ENCODE results near the gene NUTM2A.
"Not testable (repeated sequence)": the region's sequence is repeated elsewhere in the genome, so short reads cannot be mapped to it uniquely, and the experiment has no call there.

Gene NUTM2A, protein sequence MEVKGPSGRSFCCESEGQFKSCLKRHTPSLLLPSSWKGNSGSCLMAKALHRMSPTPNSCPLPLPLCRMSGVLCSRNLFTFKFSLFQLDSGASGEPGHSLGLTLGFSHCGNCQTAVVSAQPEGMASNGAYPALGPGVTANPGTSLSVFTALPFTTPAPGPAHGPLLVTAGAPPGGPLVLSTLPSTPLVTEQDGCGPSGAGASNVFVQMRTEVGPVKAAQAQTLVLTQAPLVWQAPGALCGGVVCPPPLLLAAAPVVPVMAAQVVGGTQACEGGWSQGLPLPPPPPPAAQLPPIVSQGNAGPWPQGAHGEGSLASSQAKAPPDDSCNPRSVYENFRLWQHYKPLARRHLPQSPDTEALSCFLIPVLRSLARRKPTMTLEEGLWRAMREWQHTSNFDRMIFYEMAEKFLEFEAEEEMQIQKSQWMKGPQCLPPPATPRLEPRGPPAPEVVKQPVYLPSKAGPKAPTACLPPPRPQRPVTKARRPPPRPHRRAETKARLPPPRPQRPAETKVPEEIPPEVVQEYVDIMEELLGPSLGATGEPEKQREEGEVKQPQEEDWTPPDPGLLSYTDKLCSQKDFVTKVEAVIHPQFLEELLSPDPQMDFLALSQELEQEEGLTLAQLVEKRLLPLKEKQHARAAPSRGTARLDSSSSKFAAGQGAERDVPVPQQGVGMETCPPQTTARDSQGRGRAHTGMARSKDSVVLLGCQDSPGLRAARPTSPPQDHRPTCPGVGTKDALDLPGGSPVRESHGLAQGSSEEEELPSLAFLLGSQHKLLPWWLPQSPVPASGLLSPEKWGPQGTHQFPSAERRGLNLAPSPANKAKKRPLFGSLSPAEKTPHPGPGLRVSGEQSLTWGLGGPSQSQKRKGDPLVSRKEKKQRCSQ

GRCh38 chr10:87225148-87225547, at the start of gene NUTM2A:
Gene NUTM2A (plus strand): TSS chr10:87225448. CDS start chr10:87225831, 383 bp downstream.
- in situ Hi-C loops (cut with MboI; ENCODE audit: low sequenced_read_pairs, unreplicated experiment); DNase-seq (ENCODE audit: low spot score): not testable (repeated sequence)

DNA sequence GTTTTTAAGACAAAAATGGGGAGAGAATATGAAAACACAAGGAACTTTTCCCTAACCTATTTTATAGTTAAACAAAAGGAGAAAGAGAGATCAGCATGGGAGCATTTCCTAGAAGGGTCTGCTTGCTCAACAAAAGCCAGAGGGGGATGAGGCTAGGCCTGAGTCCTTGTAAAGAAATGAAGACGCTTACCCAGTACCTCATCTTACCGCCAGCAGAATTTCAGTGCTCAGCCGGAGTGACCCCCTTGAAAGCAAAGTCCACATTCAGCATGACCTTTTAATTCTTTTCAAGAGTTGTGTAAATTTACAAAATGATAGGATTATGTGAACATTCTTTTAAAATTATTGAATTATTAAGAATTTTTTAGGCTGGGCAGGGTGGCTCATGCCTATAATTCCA, 47.7 kb upstream of the NUTM2A start:
- in situ Hi-C loops (cut with MboI; ENCODE audit: low sequenced_read_pairs, unreplicated experiment); DNase-seq (ENCODE audit: low spot score): not testable (repeated sequence)

DNA sequence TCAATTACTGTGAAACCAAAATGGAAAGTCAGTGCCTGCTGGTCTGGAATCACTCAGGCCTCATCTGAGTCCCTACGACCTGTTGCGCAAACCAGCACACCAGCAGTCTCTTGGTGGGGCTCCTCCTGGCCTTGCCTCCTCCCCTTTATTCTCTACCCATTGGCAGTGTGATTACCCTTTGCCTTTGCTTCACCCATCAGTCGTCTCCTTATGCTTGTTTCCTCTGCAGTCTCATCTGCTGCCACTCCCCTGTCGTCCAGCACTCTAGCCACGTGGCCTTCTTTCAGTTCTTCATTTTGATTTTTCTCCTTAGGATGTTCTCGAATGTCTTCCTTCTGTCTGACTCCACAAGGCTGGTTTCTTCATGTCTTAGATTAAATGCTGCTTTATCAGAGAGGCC, 40.8 kb upstream of the NUTM2A start:
- in situ Hi-C loops (cut with MboI; ENCODE audit: low sequenced_read_pairs, unreplicated experiment); DNase-seq (ENCODE audit: low spot score): not testable (repeated sequence)

- DNase-seq (ENCODE audit: low spot score); in situ Hi-C loops (cut with MboI; ENCODE audit: low sequenced_read_pairs, unreplicated experiment): not testable (repeated sequence)
These were observed 39.2 kb upstream of the NUTM2A start for GRCh38 chr10:87186016-87186415.

DNA sequence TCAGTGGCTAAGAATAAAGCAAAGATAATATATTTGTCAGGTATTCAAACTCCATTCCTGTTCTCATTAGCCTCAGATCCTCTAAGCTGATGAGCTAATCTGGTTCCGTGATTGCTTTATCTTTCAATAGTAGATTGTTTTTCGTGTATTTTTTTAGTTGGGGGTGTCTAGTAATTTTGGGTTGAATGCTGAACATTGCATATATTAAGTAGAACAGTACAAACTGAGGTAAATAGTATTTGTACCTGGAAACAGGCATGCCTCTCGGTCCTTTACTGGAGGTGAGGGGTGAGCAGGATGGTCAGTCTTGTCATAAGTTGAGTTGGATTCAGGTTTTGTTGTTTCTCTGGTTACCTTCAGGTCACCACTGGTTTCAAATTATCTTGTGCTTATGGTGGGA, 37.7 kb upstream of the NUTM2A start:
- DNase-seq (ENCODE audit: low spot score); in situ Hi-C loops (cut with MboI; ENCODE audit: low sequenced_read_pairs, unreplicated experiment): not testable (repeated sequence)

DNA sequence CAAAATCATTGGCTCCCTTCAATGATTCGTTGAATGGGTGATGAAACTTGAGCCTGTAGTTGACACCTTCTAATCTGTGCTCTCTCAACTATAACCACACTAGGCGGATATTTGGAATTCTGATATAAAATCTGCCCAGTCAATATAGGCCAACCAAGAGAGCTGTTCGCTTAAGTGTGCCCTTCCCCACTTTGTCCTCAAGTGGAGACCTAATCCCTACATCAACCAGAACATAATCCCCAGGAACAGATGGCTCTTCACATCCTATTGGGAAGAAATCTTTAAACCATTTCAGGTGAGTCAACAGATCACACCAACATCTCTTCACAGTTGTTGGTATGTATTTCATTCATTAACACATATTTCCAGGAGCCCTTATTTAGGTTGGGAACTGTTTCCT, 33.4 kb upstream of the NUTM2A start:
- in situ Hi-C loops (cut with MboI; ENCODE audit: low sequenced_read_pairs, unreplicated experiment); DNase-seq (ENCODE audit: low spot score): not testable (repeated sequence)

DNA sequence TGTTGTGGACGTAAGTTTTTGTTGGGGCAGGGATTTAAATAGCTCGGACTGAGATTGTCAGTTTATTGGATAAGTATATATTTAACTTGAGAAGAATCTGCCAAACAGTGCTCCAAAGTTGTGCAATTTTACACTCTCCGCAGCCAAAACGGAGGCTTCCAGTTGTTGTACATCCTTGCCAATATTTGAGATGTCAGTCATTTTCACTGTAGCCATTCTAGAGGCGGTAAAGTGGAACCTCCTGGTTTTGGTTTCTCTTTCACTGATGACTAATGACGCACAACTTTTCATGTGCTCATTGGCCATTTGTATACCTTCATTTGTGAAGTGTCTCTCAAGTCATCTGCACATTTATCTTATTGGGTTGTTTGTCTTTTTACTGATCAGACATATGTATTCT, 24.3 kb upstream of the NUTM2A start:
- in situ Hi-C loops (cut with MboI; ENCODE audit: low sequenced_read_pairs, unreplicated experiment); DNase-seq (ENCODE audit: low spot score): not testable (repeated sequence)

DNA sequence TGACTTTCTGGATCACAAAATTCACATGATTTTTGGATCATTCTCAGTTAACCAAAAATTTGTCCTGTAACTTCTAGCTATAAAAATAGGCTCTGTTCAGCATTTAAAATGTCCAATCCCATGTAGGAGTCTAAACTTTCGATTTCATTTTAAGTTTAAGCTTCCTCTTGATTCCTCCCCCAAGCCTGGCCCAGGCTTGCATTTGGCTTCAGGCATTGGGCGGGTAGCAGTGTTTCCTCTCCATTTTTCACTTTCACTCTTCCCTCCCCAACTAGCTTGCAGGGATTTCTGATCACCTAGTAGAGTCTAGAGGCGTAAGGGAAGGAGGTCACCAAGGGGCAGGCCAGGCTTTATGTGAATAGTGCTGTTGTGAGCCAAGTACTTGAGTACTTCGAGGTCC, 20.4 kb upstream of the NUTM2A start:
- in situ Hi-C loops (cut with MboI; ENCODE audit: low sequenced_read_pairs, unreplicated experiment); DNase-seq (ENCODE audit: low spot score): not testable (repeated sequence)

DNA sequence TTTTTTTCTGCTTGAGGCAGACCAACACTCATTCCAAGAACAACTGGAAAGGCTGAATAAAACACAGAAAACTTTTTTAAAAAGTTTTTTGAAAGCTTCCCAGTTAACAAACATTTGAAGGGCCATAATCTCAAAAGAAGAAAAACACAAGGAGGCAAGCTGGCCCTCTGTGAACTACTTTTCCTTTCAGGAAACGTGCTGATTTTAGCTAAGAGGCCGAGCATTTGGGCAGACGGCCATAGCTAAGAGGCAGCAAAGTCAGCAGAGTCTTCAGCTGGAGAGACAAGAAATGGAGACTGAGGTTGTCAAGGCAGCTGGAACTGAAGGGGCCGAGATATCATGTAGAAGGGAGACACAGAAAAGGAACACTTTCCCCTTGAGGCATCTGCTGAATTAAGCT, 18.3 kb upstream of the NUTM2A start:
- in situ Hi-C loops (cut with MboI; ENCODE audit: low sequenced_read_pairs, unreplicated experiment); DNase-seq (ENCODE audit: low spot score): not testable (repeated sequence)

- in situ Hi-C loops (cut with MboI; ENCODE audit: low sequenced_read_pairs, unreplicated experiment); DNase-seq (ENCODE audit: low spot score): not testable (repeated sequence)
These were observed 14.9 kb upstream of the NUTM2A start for GRCh38 chr10:87210309-87210708.

GRCh38 chr10:87211848-87212247, 13.4 kb upstream of the NUTM2A start:
- in situ Hi-C loops (cut with MboI; ENCODE audit: low sequenced_read_pairs, unreplicated experiment); DNase-seq (ENCODE audit: low spot score): not testable (repeated sequence)

DNA sequence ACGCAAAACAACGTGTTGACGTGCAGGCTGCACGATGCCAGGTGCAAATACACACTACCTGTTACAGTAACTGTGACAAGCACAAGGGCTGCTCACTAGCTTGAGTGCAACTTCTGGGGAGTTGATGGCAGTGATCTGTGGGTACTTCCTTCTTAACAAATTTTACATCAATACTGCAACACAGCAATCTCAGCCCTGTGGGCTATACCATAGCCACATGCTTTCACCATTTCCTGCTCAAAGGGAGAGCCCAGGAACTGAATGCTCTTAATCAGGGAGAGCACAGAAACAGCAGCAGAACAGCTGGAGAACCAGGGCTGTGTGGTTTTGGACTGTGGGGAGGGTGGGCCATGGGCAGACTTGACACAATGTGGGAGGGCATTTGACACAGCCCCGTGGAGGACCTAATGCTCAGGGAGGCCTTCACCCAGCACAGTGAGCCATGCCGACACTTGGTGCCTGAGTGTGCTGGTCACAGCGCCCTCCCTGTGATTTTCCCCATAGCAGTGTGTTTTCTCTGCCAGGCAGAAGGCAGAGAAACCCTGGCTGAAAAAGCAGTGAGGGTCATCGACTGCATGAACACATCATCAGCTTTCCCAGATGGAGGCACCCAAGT, 12.0 kb upstream of the NUTM2A start:
- DNase-seq (ENCODE audit: low spot score); in situ Hi-C loops (cut with MboI; ENCODE audit: low sequenced_read_pairs, unreplicated experiment): not testable (repeated sequence)

DNA sequence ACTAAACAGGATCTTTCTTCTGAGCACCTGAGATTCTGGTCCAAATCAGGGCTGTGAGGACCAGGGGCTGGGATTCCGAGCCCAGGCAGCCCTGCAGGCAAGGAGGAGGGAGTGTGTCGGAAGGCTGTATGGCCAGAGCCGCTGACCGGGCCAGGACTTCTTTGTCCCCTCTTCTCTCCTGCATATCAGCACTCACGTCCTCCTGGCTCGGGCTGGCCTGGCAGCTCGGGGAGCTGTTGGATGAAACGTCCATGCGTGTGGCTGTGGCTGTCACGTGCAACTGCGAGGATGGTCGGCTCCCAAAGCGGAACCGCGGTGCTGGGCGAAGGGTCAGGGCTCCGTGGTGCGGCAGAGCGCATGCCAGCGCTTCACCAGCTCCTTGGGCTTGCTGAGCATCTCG, 11.4 kb upstream of the NUTM2A start:
- DNase-seq (ENCODE audit: low spot score); in situ Hi-C loops (cut with MboI; ENCODE audit: low sequenced_read_pairs, unreplicated experiment): not testable (repeated sequence)

DNA sequence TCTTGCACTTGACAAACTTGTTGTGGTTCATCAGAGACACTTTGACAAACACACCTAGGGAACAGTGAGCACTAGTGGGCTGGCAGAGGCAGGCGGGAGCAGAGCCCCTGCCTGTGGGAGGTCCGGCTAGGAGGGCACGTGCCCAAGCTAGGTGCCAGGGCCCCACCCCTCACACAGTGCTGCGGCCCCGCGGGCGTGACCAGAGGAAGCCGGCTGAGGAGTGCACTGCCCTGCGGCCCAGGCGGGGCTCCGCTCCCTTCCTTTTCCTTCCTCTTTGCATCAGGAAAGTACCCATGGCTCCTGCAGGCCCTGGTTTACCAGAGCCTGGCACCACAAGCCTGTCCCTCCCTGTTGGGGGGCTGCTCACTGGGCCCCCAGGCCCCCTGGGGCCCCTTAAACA, 9.1 kb upstream of the NUTM2A start:
- DNase-seq (ENCODE audit: low spot score); in situ Hi-C loops (cut with MboI; ENCODE audit: low sequenced_read_pairs, unreplicated experiment): not testable (repeated sequence)

GRCh38 chr10:87219370-87219769, 5.9 kb upstream of the NUTM2A start:
- DNase-seq (ENCODE audit: low spot score); in situ Hi-C loops (cut with MboI; ENCODE audit: low sequenced_read_pairs, unreplicated experiment): not testable (repeated sequence)

DNA sequence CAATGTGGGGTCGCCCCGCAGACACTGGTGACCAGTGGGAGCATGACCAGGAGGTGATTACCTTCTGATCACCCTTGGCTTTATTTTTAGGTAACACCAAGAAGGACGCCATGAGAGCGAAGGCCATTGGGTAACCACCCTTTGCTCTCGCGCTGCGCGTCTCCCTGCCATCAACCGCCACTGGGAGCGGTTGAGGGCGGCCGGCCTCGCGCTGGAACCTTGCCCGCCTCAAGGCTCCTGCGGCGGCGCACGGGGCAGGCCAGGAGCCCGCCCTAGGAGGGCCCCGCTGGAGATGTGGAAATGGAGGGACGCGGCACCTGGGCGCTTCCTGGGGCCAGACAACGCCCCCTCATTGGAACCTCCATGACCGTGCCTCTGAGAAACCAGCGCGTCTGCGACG, 2.5 kb upstream of the NUTM2A start:
- DNase-seq (ENCODE audit: low spot score); in situ Hi-C loops (cut with MboI; ENCODE audit: low sequenced_read_pairs, unreplicated experiment): not testable (repeated sequence)

DNA sequence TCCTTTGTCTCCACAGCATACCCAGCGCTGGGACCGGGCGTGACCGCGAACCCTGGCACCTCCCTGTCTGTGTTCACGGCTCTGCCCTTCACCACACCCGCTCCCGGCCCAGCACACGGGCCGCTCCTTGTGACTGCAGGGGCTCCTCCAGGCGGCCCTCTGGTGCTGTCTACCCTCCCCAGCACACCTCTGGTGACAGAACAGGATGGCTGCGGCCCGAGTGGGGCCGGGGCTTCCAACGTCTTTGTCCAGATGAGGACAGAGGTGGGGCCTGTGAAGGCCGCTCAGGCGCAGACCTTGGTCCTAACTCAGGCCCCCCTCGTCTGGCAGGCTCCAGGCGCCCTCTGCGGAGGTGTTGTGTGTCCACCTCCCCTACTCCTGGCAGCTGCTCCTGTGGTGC, 3.0 kb downstream of the NUTM2A start:
- DNase-seq (ENCODE audit: low spot score); in situ Hi-C loops (cut with MboI; ENCODE audit: low sequenced_read_pairs, unreplicated experiment): not testable (repeated sequence)

DNA sequence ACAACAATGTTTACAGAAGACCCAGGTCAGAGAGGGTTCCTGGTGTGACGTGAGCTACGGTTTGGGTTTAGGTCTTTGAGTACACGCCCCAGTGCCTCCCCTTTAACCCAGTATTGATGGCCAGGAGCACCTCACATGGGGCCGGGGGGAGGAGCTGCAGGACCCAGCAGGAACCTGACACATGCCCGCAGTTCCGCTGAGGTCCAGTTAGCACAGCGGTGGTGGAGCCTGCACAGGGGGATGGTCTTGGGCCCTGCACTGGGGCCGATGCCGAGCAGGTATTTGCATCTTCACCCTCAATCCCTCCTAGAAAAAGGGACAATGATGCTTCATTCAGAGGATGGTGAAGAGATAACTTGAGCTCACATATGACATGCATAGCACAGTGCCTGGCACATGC, 4.0 kb downstream of the NUTM2A start:
- DNase-seq (ENCODE audit: low spot score), result not testable (repeated sequence)

DNA sequence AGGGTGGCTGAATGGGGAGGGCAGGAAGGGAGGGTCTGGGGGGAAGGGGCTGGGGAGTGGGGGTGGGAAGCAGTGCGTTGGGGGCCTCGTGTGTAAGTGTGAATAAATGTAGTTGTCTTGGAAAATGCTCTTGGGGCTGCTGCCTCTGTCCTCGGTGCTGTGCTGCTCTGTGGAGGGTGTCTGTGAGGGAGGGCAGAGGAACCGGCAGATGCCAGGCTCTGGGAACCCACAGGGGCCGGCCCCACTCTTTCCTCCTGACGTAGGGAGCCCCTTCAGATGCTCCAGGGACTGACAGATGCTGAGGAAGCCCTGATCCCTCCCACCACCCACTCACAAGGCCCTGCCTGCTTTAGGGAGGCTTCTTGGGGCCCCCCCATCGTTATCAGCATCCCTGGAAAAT, 9.6 kb downstream of the NUTM2A start:
- DNase-seq (ENCODE audit: low spot score); in situ Hi-C loops (cut with MboI; ENCODE audit: low sequenced_read_pairs, unreplicated experiment): not testable (repeated sequence)

More for the DNA sequence above, 4.0 kb downstream of the NUTM2A start:
- in situ Hi-C loops (cut with MboI; ENCODE audit: low sequenced_read_pairs, unreplicated experiment), result not testable (repeated sequence)

Data from GM13976 (cell line).